ENCODE measurements around the gene LRP1B.
"Not testable (repeated sequence)": the region's sequence is repeated elsewhere in the genome, so short reads cannot be mapped to it uniquely, and the experiment has no call there.

LRP1B gene

DNA sequence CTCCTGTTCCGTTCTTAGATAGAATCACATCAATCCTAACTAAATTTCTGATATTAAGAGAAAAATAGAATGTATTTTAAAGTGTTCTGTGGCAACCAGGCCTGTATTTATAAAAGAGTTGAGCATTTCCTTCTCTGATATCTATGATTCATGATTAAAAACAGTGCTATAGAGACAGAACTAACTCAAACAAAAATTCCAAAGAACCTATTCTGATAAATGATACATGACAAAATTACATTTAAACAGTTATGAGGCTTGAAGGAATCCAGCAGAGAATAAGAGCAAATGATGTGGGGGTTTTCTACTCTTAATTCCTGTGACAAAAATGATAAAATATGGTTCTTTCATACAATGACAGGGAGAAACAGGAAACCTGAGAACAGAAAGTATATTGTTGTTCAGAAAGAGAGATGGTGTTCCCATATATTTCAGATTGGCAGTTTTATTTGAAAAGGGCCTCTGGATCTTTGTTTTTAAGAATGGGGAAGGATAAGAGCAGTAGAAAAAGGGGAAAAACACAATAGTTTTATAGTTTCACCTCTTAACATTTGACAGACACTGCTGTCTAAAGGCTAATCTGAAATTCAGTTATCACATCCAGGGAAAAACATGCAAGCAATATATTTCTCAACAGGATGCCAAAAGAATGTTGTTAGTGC lies 944.3 kb downstream of the LRP1B start:
- Histone ChIP-seq H3K9me3 (ENCODE audit: control insufficient read depth, insufficient read depth, low read length) (no peaks in the 10 kb centered on the region), H3K4me2 (ENCODE audit: low read length) (no peak overlapping the region), H3K4me1 (ENCODE audit: control insufficient read depth, low read length) (no peaks in the 10 kb centered on the region), H3K9me2 (replicated peaks; ENCODE audit: control insufficient read depth, low read length) (no peaks in the 10 kb centered on the region), H3K27ac (ENCODE audit: low read depth, low read length) (no peak overlapping the region), H3K79me2 (ENCODE audit: control insufficient read depth, low read length) (no peaks in the 10 kb centered on the region), H3F3A (ENCODE audit: control insufficient read depth, insufficient read depth) (no peaks in the 10 kb centered on the region), H3K36me3 (ENCODE audit: control insufficient read depth, low read length) (no peaks in the 10 kb centered on the region), H4K20me1 (ENCODE audit: control insufficient read depth, insufficient read depth, low read depth, low read length) (no peaks in the 10 kb centered on the region), H3K4me3 (ENCODE audit: low read length) (no peak overlapping the region), H3K27me3 (ENCODE audit: control insufficient read depth, low read length) (no peaks in the 10 kb centered on the region)
- TF ChIP-seq EZH2phosphoT487 (IDR thresholded peaks at IDR 0.05; ENCODE audit: borderline replicate concordance, low read length) = no peak
- TF ChIP-seq, protein P1, sequence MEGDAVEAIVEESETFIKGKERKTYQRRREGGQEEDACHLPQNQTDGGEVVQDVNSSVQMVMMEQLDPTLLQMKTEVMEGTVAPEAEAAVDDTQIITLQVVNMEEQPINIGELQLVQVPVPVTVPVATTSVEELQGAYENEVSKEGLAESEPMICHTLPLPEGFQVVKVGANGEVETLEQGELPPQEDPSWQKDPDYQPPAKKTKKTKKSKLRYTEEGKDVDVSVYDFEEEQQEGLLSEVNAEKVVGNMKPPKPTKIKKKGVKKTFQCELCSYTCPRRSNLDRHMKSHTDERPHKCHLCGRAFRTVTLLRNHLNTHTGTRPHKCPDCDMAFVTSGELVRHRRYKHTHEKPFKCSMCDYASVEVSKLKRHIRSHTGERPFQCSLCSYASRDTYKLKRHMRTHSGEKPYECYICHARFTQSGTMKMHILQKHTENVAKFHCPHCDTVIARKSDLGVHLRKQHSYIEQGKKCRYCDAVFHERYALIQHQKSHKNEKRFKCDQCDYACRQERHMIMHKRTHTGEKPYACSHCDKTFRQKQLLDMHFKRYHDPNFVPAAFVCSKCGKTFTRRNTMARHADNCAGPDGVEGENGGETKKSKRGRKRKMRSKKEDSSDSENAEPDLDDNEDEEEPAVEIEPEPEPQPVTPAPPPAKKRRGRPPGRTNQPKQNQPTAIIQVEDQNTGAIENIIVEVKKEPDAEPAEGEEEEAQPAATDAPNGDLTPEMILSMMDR (IDR thresholded peaks at IDR 0.05; ENCODE audit: low read depth, low read length, poor library complexity, severe bottlenecking) = no peak

DNA sequence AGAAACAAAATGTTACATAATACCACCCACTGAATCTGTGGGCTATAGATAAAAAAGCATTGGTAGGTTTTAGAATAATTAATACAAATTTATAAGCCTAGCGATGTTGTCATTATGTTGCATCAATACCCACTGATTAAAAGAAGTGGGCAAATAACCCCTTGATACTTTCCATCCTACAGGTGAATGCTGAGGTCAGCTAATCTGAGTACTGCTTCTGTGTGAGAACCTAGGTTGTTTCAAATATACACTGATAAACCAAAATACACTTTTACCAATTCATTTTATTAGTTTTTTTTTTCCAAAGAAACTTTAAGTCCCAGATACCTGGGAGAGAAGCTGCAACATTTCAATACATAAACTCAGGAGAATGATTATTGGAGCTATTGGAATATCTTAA lies 948.6 kb downstream of the LRP1B start:
- no peak for TF ChIP-seq EZH2phosphoT487 (IDR thresholded peaks at IDR 0.05; ENCODE audit: borderline replicate concordance, low read length)
- TF ChIP-seq, protein P1 (IDR thresholded peaks at IDR 0.05; ENCODE audit: low read depth, low read length, poor library complexity, severe bottlenecking) = no peak
- Histone ChIP-seq H3K4me2 (ENCODE audit: low read length) (no peak overlapping the region), H3K36me3 (ENCODE audit: control insufficient read depth, low read length) (no peaks in the 10 kb centered on the region), H3K4me3 (ENCODE audit: low read length) (no peak overlapping the region), H3K27ac (ENCODE audit: low read depth, low read length) (no peak overlapping the region), H3K79me2 (ENCODE audit: control insufficient read depth, low read length) (no peaks in the 10 kb centered on the region), H3K27me3 (ENCODE audit: control insufficient read depth, low read length) (no peaks in the 10 kb centered on the region), H3K4me1 (ENCODE audit: control insufficient read depth, low read length) (no peaks in the 10 kb centered on the region), H4K20me1 (ENCODE audit: control insufficient read depth, insufficient read depth, low read depth, low read length) (no peaks in the 10 kb centered on the region), H3K9me2 (replicated peaks; ENCODE audit: control insufficient read depth, low read length) (no peaks in the 10 kb centered on the region), H3K9me3 (ENCODE audit: control insufficient read depth, insufficient read depth, low read length) (no peaks in the 10 kb centered on the region), H3F3A (ENCODE audit: control insufficient read depth, insufficient read depth) (no peaks in the 10 kb centered on the region)

DNA sequence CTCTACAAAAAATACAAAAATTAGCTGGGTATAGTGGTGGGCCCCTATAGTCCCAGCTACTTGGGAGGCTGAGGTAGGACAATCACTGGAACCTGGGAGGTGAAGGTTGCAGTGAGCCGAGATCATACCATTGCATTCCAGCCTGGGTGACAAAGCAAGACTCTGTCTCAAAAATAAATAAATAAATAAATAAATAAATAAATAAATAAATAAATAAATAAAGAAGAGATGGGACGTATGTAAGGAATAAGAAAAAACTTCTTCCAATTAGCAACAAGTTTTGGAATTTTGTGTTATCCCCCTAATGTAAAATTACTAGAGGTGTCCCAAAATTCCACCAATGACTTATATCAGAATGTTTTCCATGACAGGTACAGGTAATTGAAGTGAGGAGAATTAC lies 961.7 kb downstream of the LRP1B start:
- not testable (repeated sequence) for H3K9me2 ChIP-seq (replicated peaks; ENCODE audit: control insufficient read depth, low read length); H3K79me2 ChIP-seq (ENCODE audit: control insufficient read depth, low read length); H3K27ac ChIP-seq (ENCODE audit: low read depth, low read length); H3K36me3 ChIP-seq (ENCODE audit: control insufficient read depth, low read length); H3K4me2 ChIP-seq (ENCODE audit: low read length); H3F3A ChIP-seq (ENCODE audit: control insufficient read depth, insufficient read depth); H3K9me3 ChIP-seq (ENCODE audit: control insufficient read depth, insufficient read depth, low read length); H4K20me1 ChIP-seq (ENCODE audit: control insufficient read depth, insufficient read depth, low read depth, low read length); H3K4me3 ChIP-seq (ENCODE audit: low read length); H3K4me1 ChIP-seq (ENCODE audit: control insufficient read depth, low read length); H3K27me3 ChIP-seq (ENCODE audit: control insufficient read depth, low read length)

DNA sequence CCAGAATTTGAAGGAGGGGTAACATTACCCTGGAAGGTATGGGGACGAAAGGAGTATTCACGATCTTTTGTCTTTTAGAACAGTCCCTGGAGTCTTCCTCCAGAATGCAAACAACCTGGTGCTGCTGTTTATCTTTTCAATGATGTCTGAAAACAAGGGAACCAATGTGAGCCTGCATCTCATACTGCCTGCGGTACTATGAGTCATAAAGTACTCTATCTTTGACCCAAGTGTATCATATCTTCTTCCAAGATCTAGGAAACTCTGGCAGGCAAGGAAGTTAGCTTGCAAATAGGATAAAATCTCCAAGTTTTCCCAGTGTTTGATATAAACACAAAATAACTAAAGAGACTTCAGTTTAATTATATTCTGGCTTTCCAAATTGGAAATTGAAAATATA lies 968.5 kb downstream of the LRP1B start:
- Histone ChIP-seq H3K36me3 (ENCODE audit: control insufficient read depth, low read length) (no peaks in the 10 kb centered on the region), H3K27me3 (ENCODE audit: control insufficient read depth, low read length) (no peaks in the 10 kb centered on the region), H3K4me3 (ENCODE audit: low read length) (no peak overlapping the region), H4K20me1 (ENCODE audit: control insufficient read depth, insufficient read depth, low read depth, low read length) (no peaks in the 10 kb centered on the region), H3K4me1 (ENCODE audit: control insufficient read depth, low read length) (no peaks in the 10 kb centered on the region), H3K27ac (ENCODE audit: low read depth, low read length) (no peak overlapping the region), H3K9me2 (replicated peaks; ENCODE audit: control insufficient read depth, low read length) (no peaks in the 10 kb centered on the region), H3K79me2 (ENCODE audit: control insufficient read depth, low read length) (no peaks in the 10 kb centered on the region), H3K4me2 (ENCODE audit: low read length) (no peak overlapping the region), H3F3A (ENCODE audit: control insufficient read depth, insufficient read depth) (no peaks in the 10 kb centered on the region), H3K9me3 (ENCODE audit: control insufficient read depth, insufficient read depth, low read length) (no peaks in the 10 kb centered on the region)
- TF ChIP-seq EZH2phosphoT487 (IDR thresholded peaks at IDR 0.05; ENCODE audit: borderline replicate concordance, low read length) = no peak
- TF ChIP-seq, protein P1 (IDR thresholded peaks at IDR 0.05; ENCODE audit: low read depth, low read length, poor library complexity, severe bottlenecking) = no peak
